Loucy (cell line): Measurements from ENCODE around the gene UCP3.

Source experiments
- EZH2phosphoT487 ChIP-seq: fragments of 200-600 bp; IDR thresholded peaks from 2 replicates; pipeline ENCODE4 v1.6.1; 2018; ENCODE audit warnings: antibody characterized with exemption, mild to moderate bottlenecking, moderate library complexity, borderline replicate concordance
- TF ChIP-seq, protein P1 (sequence below): fragments of 200-600 bp; sonication (generic); conservative IDR thresholded peaks from 2 replicates; pipeline ENCODE4 v1.5.1; 2014; ENCODE audit warnings: mild to moderate bottlenecking, antibody characterized with exemption, low read length

DNA sequence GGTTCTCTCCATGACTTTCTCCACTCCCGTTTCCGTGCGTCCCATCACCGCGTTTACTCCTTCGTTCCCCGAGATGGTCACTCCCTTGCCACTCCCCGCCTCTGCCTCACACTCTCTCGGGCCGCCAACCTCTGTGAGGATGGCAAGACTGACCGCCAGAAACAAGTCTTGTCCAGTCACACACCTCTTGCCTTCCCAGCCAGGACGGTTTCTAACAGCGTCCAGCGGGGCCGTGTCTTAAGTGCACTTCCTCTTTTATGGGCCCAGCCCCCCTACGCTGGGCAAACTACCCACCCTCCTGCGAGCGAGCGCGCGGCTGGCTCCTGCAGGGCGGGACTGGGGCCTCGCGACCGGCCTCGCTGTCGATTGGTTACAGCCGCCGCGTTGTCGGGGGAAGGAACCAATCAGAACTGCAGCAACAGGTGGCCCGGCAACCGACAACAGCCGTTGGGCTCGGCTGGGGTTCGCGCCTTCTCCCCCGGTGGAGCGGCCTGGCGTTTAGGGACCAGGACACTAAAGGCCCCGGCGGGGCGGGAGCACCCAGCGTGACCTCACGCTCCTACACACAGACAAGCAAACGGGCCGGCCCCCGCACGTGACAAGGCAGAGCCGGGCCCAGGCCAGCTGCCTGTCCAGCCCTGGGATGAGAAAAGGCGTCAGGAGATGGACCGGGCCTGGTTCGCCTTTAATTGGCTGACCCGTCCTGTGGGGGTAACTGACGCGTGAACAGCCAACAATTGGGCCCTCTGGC, 25.7 kb downstream of the UCP3 start:
- TF ChIP-seq, protein P1, sequence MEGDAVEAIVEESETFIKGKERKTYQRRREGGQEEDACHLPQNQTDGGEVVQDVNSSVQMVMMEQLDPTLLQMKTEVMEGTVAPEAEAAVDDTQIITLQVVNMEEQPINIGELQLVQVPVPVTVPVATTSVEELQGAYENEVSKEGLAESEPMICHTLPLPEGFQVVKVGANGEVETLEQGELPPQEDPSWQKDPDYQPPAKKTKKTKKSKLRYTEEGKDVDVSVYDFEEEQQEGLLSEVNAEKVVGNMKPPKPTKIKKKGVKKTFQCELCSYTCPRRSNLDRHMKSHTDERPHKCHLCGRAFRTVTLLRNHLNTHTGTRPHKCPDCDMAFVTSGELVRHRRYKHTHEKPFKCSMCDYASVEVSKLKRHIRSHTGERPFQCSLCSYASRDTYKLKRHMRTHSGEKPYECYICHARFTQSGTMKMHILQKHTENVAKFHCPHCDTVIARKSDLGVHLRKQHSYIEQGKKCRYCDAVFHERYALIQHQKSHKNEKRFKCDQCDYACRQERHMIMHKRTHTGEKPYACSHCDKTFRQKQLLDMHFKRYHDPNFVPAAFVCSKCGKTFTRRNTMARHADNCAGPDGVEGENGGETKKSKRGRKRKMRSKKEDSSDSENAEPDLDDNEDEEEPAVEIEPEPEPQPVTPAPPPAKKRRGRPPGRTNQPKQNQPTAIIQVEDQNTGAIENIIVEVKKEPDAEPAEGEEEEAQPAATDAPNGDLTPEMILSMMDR = no peak
- TF ChIP-seq EZH2phosphoT487 = no peak
